Bronchial epithelial cell (primary cell): Measurements from ENCODE around the gene EDDM13. TPM values are rescaled to one million over a fixed set of nuclear protein-coding genes. Genes with fewer than 3 reads are reported as not detected.
"Not testable (repeated sequence)": the region's sequence is repeated elsewhere in the genome, so short reads cannot be mapped to it uniquely, and the experiment has no call there.

Source experiments
- DNase-seq: peaks from one replicate; pipeline ENCODE4 v3.0.0-alpha.2; 2010; ENCODE audit warnings: low read depth
- FAIRE-seq: peaks from 2 replicates; lab custom pipeline; 2011; peaks lifted over from hg19 to GRCh38; lab: Jason Lieb, UNC
- H3K27me3 ChIP-seq: 2 replicates; pipeline ENCODE4 v1.5.1; 2011; ENCODE audit warnings: low read length; ENCODE audit not compliant: control insufficient read depth, insufficient read depth
- H3K36me3 ChIP-seq: 2 replicates; pipeline ENCODE4 v1.5.1; 2011; ENCODE audit warnings: low read length; ENCODE audit not compliant: control insufficient read depth, insufficient read depth
- H3K4me3 ChIP-seq: 2 replicates; pipeline ENCODE4 v1.5.1; 2011; ENCODE audit warnings: mild to moderate bottlenecking, low read depth, low read length, control low read depth
- total RNA-seq: library from RNA; depleted of rRNA; stranded (reverse); fragments of >200 nt; gene quantifications from 2 replicates; pipeline ENCODE4 v1.2.1, GENCODE V29; 2014
- TF ChIP-seq, protein P1 (sequence below): IDR thresholded peaks from 2 replicates; pipeline ENCODE4 v1.5.1; 2011; ENCODE audit warnings: mild to moderate bottlenecking, moderate library complexity, low read length, control low read depth, inconsistent platforms; ENCODE audit not compliant: insufficient read depth, severe bottlenecking

EDDM13 gene
- total RNA-seq, 1 donor from 2014 or later: not detected

GRCh38 chr19:56297010-56297409 is 24.5 kb downstream of the EDDM13 start:
- DNase-seq (no peak), FAIRE-seq (no peak)
- TF ChIP-seq, protein P1, sequence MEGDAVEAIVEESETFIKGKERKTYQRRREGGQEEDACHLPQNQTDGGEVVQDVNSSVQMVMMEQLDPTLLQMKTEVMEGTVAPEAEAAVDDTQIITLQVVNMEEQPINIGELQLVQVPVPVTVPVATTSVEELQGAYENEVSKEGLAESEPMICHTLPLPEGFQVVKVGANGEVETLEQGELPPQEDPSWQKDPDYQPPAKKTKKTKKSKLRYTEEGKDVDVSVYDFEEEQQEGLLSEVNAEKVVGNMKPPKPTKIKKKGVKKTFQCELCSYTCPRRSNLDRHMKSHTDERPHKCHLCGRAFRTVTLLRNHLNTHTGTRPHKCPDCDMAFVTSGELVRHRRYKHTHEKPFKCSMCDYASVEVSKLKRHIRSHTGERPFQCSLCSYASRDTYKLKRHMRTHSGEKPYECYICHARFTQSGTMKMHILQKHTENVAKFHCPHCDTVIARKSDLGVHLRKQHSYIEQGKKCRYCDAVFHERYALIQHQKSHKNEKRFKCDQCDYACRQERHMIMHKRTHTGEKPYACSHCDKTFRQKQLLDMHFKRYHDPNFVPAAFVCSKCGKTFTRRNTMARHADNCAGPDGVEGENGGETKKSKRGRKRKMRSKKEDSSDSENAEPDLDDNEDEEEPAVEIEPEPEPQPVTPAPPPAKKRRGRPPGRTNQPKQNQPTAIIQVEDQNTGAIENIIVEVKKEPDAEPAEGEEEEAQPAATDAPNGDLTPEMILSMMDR: no peak
- Histone ChIP-seq H3K36me3 (no peaks in the 10 kb centered on the region), H3K27me3 (no peaks in the 10 kb centered on the region), H3K4me3 (no peak overlapping the region)

DNA sequence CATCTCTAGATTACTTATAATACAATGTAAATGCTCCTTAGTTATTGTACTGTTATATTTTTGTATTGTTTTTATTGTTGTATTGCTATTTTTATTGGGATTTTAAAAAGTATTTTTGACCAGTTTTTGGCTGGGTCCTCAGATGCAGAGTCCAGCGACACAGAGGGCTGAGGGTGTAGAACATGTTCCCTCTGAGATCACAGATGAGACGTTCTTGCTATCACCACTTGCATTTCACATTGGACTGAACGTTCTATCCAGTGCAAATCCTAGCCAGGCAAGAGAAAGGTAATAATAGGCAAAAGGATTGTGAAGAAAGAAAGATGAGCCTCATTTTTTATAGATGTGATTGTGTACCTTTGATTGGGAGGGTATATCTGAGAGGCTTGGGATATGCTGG is 27.1 kb downstream of the EDDM13 start:
- H3K4me3 ChIP-seq: no peak overlapping the region
- FAIRE-seq: no peak
- DNase-seq: no peak
- no peaks in the 10 kb centered on the region for H3K36me3 ChIP-seq
- TF ChIP-seq, protein P1: no peak
- no peaks in the 10 kb centered on the region for H3K27me3 ChIP-seq

GRCh38 chr19:56301155-56301554 is 28.6 kb downstream of the EDDM13 start:
- H3K27me3 ChIP-seq: no peaks in the 10 kb centered on the region
- TF ChIP-seq, protein P1: no peak
- no peak overlapping the region for H3K4me3 ChIP-seq
- DNase-seq (no peak), FAIRE-seq (no peak)
- no peaks in the 10 kb centered on the region for H3K36me3 ChIP-seq

- FAIRE-seq: peak; percentile 18
- Histone ChIP-seq H3K27me3 (no peaks in the 10 kb centered on the region), H3K36me3 (no peaks in the 10 kb centered on the region), H3K4me3 (no peak overlapping the region)
- TF ChIP-seq, protein P1: no peak
- no peak for DNase-seq
These were observed 29.5 kb downstream of the EDDM13 start for GRCh38 chr19:56301886-56302620.

- TF ChIP-seq, protein P1: no peak
- no peaks in the 10 kb centered on the region for H3K27me3 ChIP-seq
- no peak for DNase-seq
- H3K36me3 ChIP-seq: no peaks in the 10 kb centered on the region
- no peak for FAIRE-seq
- H3K4me3 ChIP-seq: no peak overlapping the region
These were observed 31.7 kb downstream of the EDDM13 start for GRCh38 chr19:56304243-56304642.

DNA sequence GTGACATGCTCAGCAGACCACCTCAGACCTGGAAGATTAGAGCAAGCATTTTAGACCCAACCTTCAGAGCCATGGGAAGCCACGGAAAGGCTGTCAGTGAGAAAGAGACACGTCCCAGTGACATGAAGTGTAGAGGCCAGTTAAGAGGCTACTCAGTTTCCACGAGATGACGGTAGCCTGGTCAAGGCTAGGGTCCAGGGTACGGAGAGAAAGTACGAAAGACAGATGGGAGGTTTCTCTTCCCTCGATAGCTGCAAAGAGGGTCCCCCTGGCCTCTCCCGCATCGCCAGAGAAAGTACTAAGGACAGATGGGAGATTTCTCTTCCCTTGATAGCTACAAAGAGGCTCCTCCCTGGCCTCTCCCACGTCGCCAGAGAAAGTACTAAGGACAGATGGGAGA is 33.5 kb downstream of the EDDM13 start:
- FAIRE-seq: no peak

DNA sequence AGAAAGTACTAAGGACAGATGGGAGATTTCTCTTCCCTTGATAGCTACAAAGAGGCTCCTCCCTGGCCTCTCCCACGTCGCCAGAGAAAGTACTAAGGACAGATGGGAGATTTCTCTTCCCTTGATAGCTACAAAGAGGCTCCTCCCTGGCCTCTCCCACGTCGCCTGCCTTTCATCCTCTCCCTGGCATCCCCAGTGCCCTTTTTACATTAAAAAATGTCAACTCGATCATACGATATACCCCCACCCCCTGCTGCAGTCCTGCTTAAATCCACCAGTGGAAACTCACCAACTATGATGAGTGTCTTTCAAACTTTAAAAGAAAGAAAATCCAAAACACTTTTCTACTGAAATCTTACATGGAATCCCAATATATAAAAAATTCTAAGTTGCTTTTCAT is 34.5 kb downstream of the EDDM13 start:
- not testable (repeated sequence) for H3K4me3 ChIP-seq, H3K27me3 ChIP-seq, DNase-seq, FAIRE-seq, H3K36me3 ChIP-seq

More for the DNA sequence above, 33.5 kb downstream of the EDDM13 start:
- TF ChIP-seq, protein P1: no peak
- Histone ChIP-seq H3K36me3 (peaks cover 2% of the 10 kb centered on the region), H3K4me3 (no peak overlapping the region), H3K27me3 (no peaks in the 10 kb centered on the region)
- DNase-seq: no peak
